ENCODE results near the gene CHST9. TPM values are rescaled to one million over a fixed set of nuclear protein-coding genes. Genes with fewer than 3 reads are reported as not detected.

CHST9 gene
- total and polyA plus RNA-seq, 2 of the 4 experiments (the other 2 are of a cell fraction), result not detected

GRCh38 chr18:26971409-26971808 lies 213.7 kb downstream of the CHST9 start:
- ChIA-PET POLR2A (ENCODE audit: unreplicated experiment) (no interaction called here), CTCF (no interaction called here)
- ATAC-seq (ENCODE audit: low read depth) (no peak), DNase-seq (no peak)
- BruUV-seq (replicated peaks), result no TSS peak
- TF ChIP-seq SMC3 (IDR thresholded peaks at IDR 0.05; ENCODE audit: low read depth, low read length), result no peak
- no peak for TF ChIP-seq CTCF (conservative IDR thresholded peaks at IDR 0.05; ENCODE audit: low read depth, low read length)
- TF ChIP-seq CEBPB (IDR thresholded peaks at IDR 0.05; ENCODE audit: low read depth, low read length), result no peak
- TF ChIP-seq MXI1 (IDR thresholded peaks at IDR 0.05; ENCODE audit: borderline replicate concordance, low read depth, low read length), result no peak
- no peak for TF ChIP-seq MAZ (IDR thresholded peaks at IDR 0.05; ENCODE audit: borderline replicate concordance, low read depth, low read length)
- no peak for TF ChIP-seq RFX5 (IDR thresholded peaks at IDR 0.05; ENCODE audit: low read depth, low read length)
- no peak for TF ChIP-seq FOS (IDR thresholded peaks at IDR 0.05; ENCODE audit: low read depth, low read length)
- no peak for TF ChIP-seq BHLHE40 (IDR thresholded peaks at IDR 0.05; ENCODE audit: low read depth, low read length)
- no peak for TF ChIP-seq MAFK (IDR thresholded peaks at IDR 0.05; ENCODE audit: low read depth, low read length)
- TF ChIP-seq RAD21 (IDR thresholded peaks at IDR 0.05; ENCODE audit: low read length), result no peak
- no peak for TF ChIP-seq CHD1 (IDR thresholded peaks at IDR 0.05; ENCODE audit: low read depth, low read length)
- no peak for TF ChIP-seq NFE2L2 (IDR thresholded peaks at IDR 0.05; ENCODE audit: low read depth, low read length)
- TF ChIP-seq POLR2A (IDR thresholded peaks at IDR 0.05; ENCODE audit: low read depth, low read length), result no peak
- TF ChIP-seq USF2 (IDR thresholded peaks at IDR 0.05; ENCODE audit: low read depth, low read length), result no peak
- no peak for TF ChIP-seq ELK1 (IDR thresholded peaks at IDR 0.05; ENCODE audit: borderline replicate concordance, low read depth, low read length)
- no peak for TF ChIP-seq RCOR1 (IDR thresholded peaks at IDR 0.05; ENCODE audit: insufficient replicate concordance, low read length)
- Histone ChIP-seq H3K4me1 (ENCODE audit: control insufficient read depth, insufficient read depth, low read length) (no peaks in the 10 kb centered on the region), H2BK5ac (ENCODE audit: low read depth, low read length, poor library complexity, severe bottlenecking) (no peak overlapping the region), H4K91ac (ENCODE audit: insufficient read depth, low read depth, low read length) (no peak overlapping the region), H2AK9ac (replicated peaks; ENCODE audit: low read depth, low read length, poor library complexity) (no peak overlapping the region), H3K4me3 (ENCODE audit: insufficient read depth, low read depth, low read length) (no peak overlapping the region), H2BK15ac (ENCODE audit: low read depth, low read length) (no peak overlapping the region), H3K9ac (ENCODE audit: low read depth, low read length) (no peak overlapping the region), H3K27me3 (ENCODE audit: control insufficient read depth, insufficient read depth, low read length) (no peaks in the 10 kb centered on the region), H3K9me3 (ENCODE audit: control insufficient read depth, insufficient read depth, low read length) (peaks cover 4% of the 10 kb centered on the region; the same call in 1 of the 2 replicates), H3K56ac (ENCODE audit: extremely low read depth, insufficient read depth, low read length) (no peak overlapping the region), H3K23ac (ENCODE audit: low read depth, low read length) (no peak overlapping the region), H2BK120ac (ENCODE audit: low read depth, low read length) (no peak overlapping the region), H4K20me1 (ENCODE audit: insufficient read depth, low read length) (no peaks in the 10 kb centered on the region), H3K4ac (ENCODE audit: low read depth, low read length) (no peak overlapping the region), H4K8ac (ENCODE audit: low read depth in 2 of 2, low read length in 2 of 2) (no peak overlapping the region), H2BK20ac (ENCODE audit: low read depth, low read length) (no peak overlapping the region), H3K79me1 (ENCODE audit: low read depth in 1 of 2, low read length in 2 of 2) (no peaks in the 10 kb centered on the region), H2AK5ac (ENCODE audit: low read depth, low read length) (no peak overlapping the region), H3K36me3 (ENCODE audit: control insufficient read depth, insufficient read depth, low read length) (no peaks in the 10 kb centered on the region), H3K14ac (replicated peaks; ENCODE audit: low read depth, low read length) (no peak overlapping the region), H3K27ac (ENCODE audit: insufficient read depth, low read length) (no peak overlapping the region), H3K18ac (ENCODE audit: low read depth, low read length) (no peak overlapping the region), H3K9me1 (ENCODE audit: insufficient read depth, low read length) (no peaks in the 10 kb centered on the region), H2AFZ (replicated peaks; ENCODE audit: low read length, poor library complexity) (no peak overlapping the region), H4K5ac (ENCODE audit: low read depth, low read length) (no peak overlapping the region), H3K4me2 (ENCODE audit: low read depth, low read length) (no peak overlapping the region)
- intact Hi-C loops (cut with micrococcal nuclease) (no loop called here), in situ Hi-C loops (cut with MboI; ENCODE audit: low sequenced_read_pairs) (no loop called here), dilution Hi-C loops (cut with HindIII; ENCODE audit: low sequenced_read_pairs, unreplicated experiment) (no loop called here)
- no CpG with 5 or more reads among the region's 8 CpGs for WGBS, 2 experiments (ENCODE audit: extremely low coverage in 2 of 2, insufficient read length in 1 of 2)

All from IMR-90 (cell line).